HepG2 (cell line): ENCODE data around the gene VPREB3. TPM values are rescaled to one million over a fixed set of nuclear protein-coding genes. Genes with fewer than 3 reads are reported as not detected.

Source experiments
- ATAC-seq: fragments of 200-7000 bp; cut with Tn5 transposase; 3 replicates; pipeline ENCODE4 v1.9.1; 2020; ENCODE audit warnings: mild to moderate bottlenecking, moderate library complexity
- BruUV-seq: library from RNA; stranded (reverse); fragments of 400-500 nt; replicated peaks from 2 replicates; lab custom pipeline; 2021; lab: Mats Ljungman, UMichigan
- CTCF ChIA-PET: fragments of 300-600 bp; formaldehyde crosslinking; extraction: SDS; loops from one replicate; lab custom pipeline; 2021; ENCODE audit warnings: low total read pairs, inconsistent platforms, low intra/inter-chr PET ratio; lab: Yijun Ruan, JAX
- POLR2A ChIA-PET: fragments of 350-600 bp; sonication (Branson Sonifier 250); formaldehyde crosslinking; loops from one replicate; lab custom pipeline; 2020; ENCODE audit warnings: antibody characterized with exemption, inconsistent platforms; lab: Yijun Ruan, JAX
- DNase-seq: peaks from one replicate; pipeline ENCODE4 v3.0.0-alpha.2; 2015; ENCODE audit warnings: low spot score
- FAIRE-seq: peaks from 3 replicates; lab custom pipeline; 2011; peaks lifted over from hg19 to GRCh38; lab: Jason Lieb, UNC
- H2AFZ ChIP-seq: one replicate; pipeline ENCODE4 v1.6.1; 2011; ENCODE audit warnings: low read length, inconsistent platforms
- H3K27ac ChIP-seq: fragments of 300-600 bp; 3 replicates; pipeline ENCODE4 v1.8.0; 2011; ENCODE audit warnings: mixed run types, mild to moderate bottlenecking, mixed read lengths, low read length, inconsistent platforms; ENCODE audit not compliant: insufficient read depth; ENCODE audit errors: extremely low read length
- H3K27me3 ChIP-seq, 2 experiments: fragments of 200-600 bp in 1 of 2; 2 replicates in 1 of 2; 3 replicates in 1 of 2; pipeline versions ENCODE4 v1.6.0 to v1.8.0; 2011; ENCODE audit warnings: low read length in 2 of 2, mild to moderate bottlenecking in 2 of 2, moderate library complexity in 2 of 2, inconsistent platforms in 1 of 2; ENCODE audit not compliant: insufficient read depth in 2 of 2, control insufficient read depth in 1 of 2
- H3K36me3 ChIP-seq, 2 experiments: fragments of 200-600 bp in 1 of 2; replicated peaks in 1 of 2; 2 replicates in 1 of 2; 3 replicates in 1 of 2; pipeline versions ENCODE4 v1.5.1 to v1.8.0; 2011; ENCODE audit warnings: low read length in 2 of 2, inconsistent platforms in 1 of 2; ENCODE audit not compliant: insufficient read depth in 2 of 2, control insufficient read depth in 1 of 2
- H3K4me1 ChIP-seq: 2 replicates; pipeline ENCODE4 v1.5.1; 2012; ENCODE audit warnings: low read length, inconsistent platforms; ENCODE audit not compliant: insufficient read depth
- H3K4me2 ChIP-seq: 2 replicates; pipeline ENCODE4 v1.6.0; 2011; ENCODE audit warnings: low read depth, low read length, inconsistent platforms
- H3K4me3 ChIP-seq, 3 experiments: fragments of 200-600 bp in 1 of 3; sonication (generic), shearing (Covaris generic) in 1 of 3; replicated peaks in 1 of 3; 2 replicates each; pipeline ENCODE4 v1.5.1; 2011 to 2016; ENCODE audit warnings: low read length in 3 of 3, inconsistent platforms in 2 of 3, low read depth in 2 of 3, mild to moderate bottlenecking in 2 of 3, control low read depth in 1 of 3, mixed read lengths in 1 of 3; ENCODE audit not compliant: insufficient read depth in 1 of 3
- H3K79me2 ChIP-seq: one replicate; pipeline ENCODE4 v1.6.1; 2011; ENCODE audit warnings: low read length, inconsistent platforms; ENCODE audit not compliant: insufficient read depth
- H3K9ac ChIP-seq: 2 replicates; pipeline ENCODE4 v1.6.0; 2011; ENCODE audit warnings: mild to moderate bottlenecking, low read depth, low read length, inconsistent platforms; ENCODE audit not compliant: insufficient read depth
- H3K9me3 ChIP-seq: 2 replicates; pipeline ENCODE4 v1.5.1; 2012; ENCODE audit warnings: mild to moderate bottlenecking, low read length
- H4K20me1 ChIP-seq: 2 replicates; pipeline ENCODE4 v1.6.0; 2011; ENCODE audit warnings: inconsistent platforms, mild to moderate bottlenecking, low read length, moderate library complexity; ENCODE audit not compliant: insufficient read depth
- ARNTL ChIP-seq: sonication (generic); formaldehyde crosslinking; IDR thresholded peaks from 2 replicates; pipeline ENCODE4 v1.4.0; 2020; ENCODE audit warnings: mild to moderate bottlenecking, missing genetic modification reagents
- BRCA1 ChIP-seq: sonication (generic); formaldehyde crosslinking; IDR thresholded peaks from 2 replicates; pipeline ENCODE4 v1.4.0; 2020; ENCODE audit warnings: missing genetic modification reagents
- CREM ChIP-seq, 2 experiments: sonication (generic) in 1 of 2; formaldehyde crosslinking in 1 of 2; IDR thresholded peaks; 2 replicates each; pipeline versions ENCODE4 v1.4.0 to v1.6.1; 2016 to 2020; ENCODE audit warnings: antibody characterized with exemption in 1 of 2, mild to moderate bottlenecking in 1 of 2, missing genetic modification reagents in 1 of 2
- EEA1 ChIP-seq: sonication (generic); formaldehyde crosslinking; IDR thresholded peaks from 2 replicates; pipeline ENCODE4 v1.5.1; 2020; ENCODE audit warnings: mild to moderate bottlenecking, missing genetic modification reagents, borderline replicate concordance
- HOXA5 ChIP-seq: sonication (generic); formaldehyde crosslinking; IDR thresholded peaks from 2 replicates; pipeline ENCODE4 v1.4.0; 2020; ENCODE audit warnings: missing genetic modification reagents
- IKZF1 ChIP-seq: fragments of 450-650 bp; IDR thresholded peaks from 2 replicates; pipeline ENCODE4 v1.7.1; 2016
- MLLT10 ChIP-seq: sonication (generic); formaldehyde crosslinking; IDR thresholded peaks from 2 replicates; pipeline ENCODE4 v1.4.0; 2020; ENCODE audit warnings: missing genetic modification reagents
- MXI1 ChIP-seq: IDR thresholded peaks from 3 replicates; pipeline ENCODE4 v1.6.1; 2012; ENCODE audit warnings: low read depth, low read length, inconsistent platforms, borderline replicate concordance
- NFE2L1 ChIP-seq: sonication (generic); formaldehyde crosslinking; IDR thresholded peaks from 2 replicates; pipeline ENCODE4 v1.4.0; 2020; ENCODE audit warnings: missing genetic modification reagents, mild to moderate bottlenecking, borderline replicate concordance
- NKX3-1 ChIP-seq: sonication (generic); formaldehyde crosslinking; IDR thresholded peaks from 2 replicates; pipeline ENCODE4 v1.5.0; 2020; ENCODE audit warnings: missing genetic modification reagents
- NPAS2 ChIP-seq: sonication (generic); formaldehyde crosslinking; IDR thresholded peaks from 2 replicates; pipeline ENCODE4 v1.8.0; 2022; ENCODE audit warnings: mild to moderate bottlenecking, missing genetic modification reagents, borderline replicate concordance
- SETDB1 ChIP-seq: sonication (generic); formaldehyde crosslinking; IDR thresholded peaks from 2 replicates; pipeline ENCODE4 v1.5.1; 2020; ENCODE audit warnings: missing genetic modification reagents, mild to moderate bottlenecking, borderline replicate concordance
- ZBTB1 ChIP-seq: sonication (generic); formaldehyde crosslinking; IDR thresholded peaks from 2 replicates; pipeline ENCODE4 v1.4.0; 2020; ENCODE audit warnings: missing genetic modification reagents, borderline replicate concordance
- ZMYM3 ChIP-seq: sonication (generic); formaldehyde crosslinking; IDR thresholded peaks from 2 replicates; pipeline ENCODE4 v1.5.1; 2020; ENCODE audit warnings: mild to moderate bottlenecking, missing genetic modification reagents
- ZNF329 ChIP-seq: sonication (generic); formaldehyde crosslinking; IDR thresholded peaks from 2 replicates; pipeline ENCODE4 v1.9.0; 2021; ENCODE audit warnings: low read depth, mild to moderate bottlenecking, missing genetic modification reagents
- ZNF530 ChIP-seq: sonication (generic); formaldehyde crosslinking; IDR thresholded peaks from 2 replicates; pipeline ENCODE4 v1.5.0; 2020; ENCODE audit warnings: low read depth, mild to moderate bottlenecking, missing genetic modification reagents
- ZNF800 ChIP-seq: sonication (generic); formaldehyde crosslinking; IDR thresholded peaks from 2 replicates; pipeline ENCODE4 v1.4.0; 2020; ENCODE audit warnings: missing genetic modification reagents
- WGBS: methylation state at CpG from one replicate; pipeline ENCODE4 v1.1.6; 2017; ENCODE audit warnings: low lambda C conversion rate; 5-methylcytosine and 5-hydroxymethylcytosine counted together
- in situ Hi-C: cut with HindIII; loops from 2 replicates; pipeline ENCODE4 v1.10.0; 2017; ENCODE audit warnings: low pct_unique_long_range_greater_than_20kb; ENCODE audit not compliant: extremely low pct_ligation_motif_present
- intact Hi-C: fragments of 100-400 bp; cut with micrococcal nuclease; formaldehyde crosslinking; loops from one replicate; pipeline ENCODE4 v1.10.0; 2022; ENCODE audit not compliant: unreplicated experiment
- polyA plus RNA-seq, 8 experiments: library from polyadenylated mRNA; depleted of rRNA in 3 of 8; stranded (reverse) in 7 of 8; unstranded in 1 of 8; fragments of >200 nt; fragmentation: Illumina TruSeq in 4 of 8; extraction: Trizol in 4 of 8; gene quantifications; 2 replicates each; pipeline versions ENCODE4 v1.2.1 to v1.2.3, GENCODE V29; 2011 to 2016; ENCODE audit warnings: low read depth in 4 of 8, missing spikeins in 1 of 8, mixed read lengths in 1 of 8; ENCODE audit not compliant: insufficient read depth in 1 of 8
- total RNA-seq, 5 experiments: library from RNA; depleted of rRNA; stranded (reverse); fragments of >200 nt; fragmentation: Illumina TruSeq; extraction: Trizol; gene quantifications; 2 replicates each; pipeline ENCODE4 v1.2.3, GENCODE V29; 2016; ENCODE audit warnings: low read depth in 1 of 5
- TF ChIP-seq, protein P1 (sequence below): IDR thresholded peaks from 2 replicates; pipeline ENCODE4 v1.6.1; 2016

VPREB3 gene
- total and polyA plus RNA-seq, 2 of the 13 experiments (the other 11 are each of a cell fraction or from before 2014, with no cell fraction given) = 0.22 TPM; not detected in 1

DNA sequence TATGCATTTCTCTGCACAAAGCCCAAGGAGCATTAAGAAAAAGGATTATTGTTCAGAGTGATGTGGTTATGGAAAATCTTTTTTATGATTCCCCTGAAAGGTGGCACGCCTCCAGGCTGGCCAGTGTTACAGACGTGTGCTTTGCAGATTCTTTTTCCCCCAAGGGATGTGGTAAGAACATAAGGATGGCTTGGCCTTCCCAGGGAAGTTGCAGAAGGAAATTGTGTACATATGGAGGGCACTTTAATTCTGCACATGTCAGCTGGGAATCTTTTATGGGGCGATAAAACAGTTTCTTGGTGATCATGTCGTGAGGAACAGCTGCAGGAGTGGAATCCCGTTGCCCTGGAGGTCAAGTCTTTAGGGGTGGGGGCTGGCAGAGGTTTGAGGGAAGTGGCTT lies 42.2 kb upstream of the VPREB3 start:
- H3K27me3 ChIP-seq = no peaks in the 10 kb centered on the region
- no peaks in the 10 kb centered on the region for H4K20me1 ChIP-seq
- no TSS peak for BruUV-seq
- POLR2A ChIA-PET = no interaction called here
- no peak overlapping the region for H3K27ac ChIP-seq
- no peak for FAIRE-seq
- no peaks in the 10 kb centered on the region for H3K9me3 ChIP-seq
- no peak for ATAC-seq
- DNase-seq = no peak
- no peak overlapping the region for H3K4me3 ChIP-seq
- peaks cover 25 to 72% of the 10 kb centered on the region in 2 experiments for H3K36me3 ChIP-seq
- H3K9ac ChIP-seq = no peak overlapping the region
- in situ Hi-C loops = no loop called here
- TF ChIP-seq NPAS2 (CRISPR knock-in tag) (no peak), SETDB1 (CRISPR knock-in tag) (no peak), ZBTB1 (CRISPR knock-in tag) (no peak), BRCA1 (no peak), MXI1 (no peak), ZNF530 (no peak), HOXA5 (CRISPR knock-in tag) (no peak), CREM (IDR thresholded peaks at IDR 0.05) (no peak), CREM (CRISPR knock-in tag; IDR thresholded peaks at IDR 0.05) (no peak), NKX3-1 (CRISPR knock-in tag) (no peak), MLLT10 (CRISPR knock-in tag) (no peak), ZNF800 (no peak), EEA1 (CRISPR knock-in tag) (no peak), ZNF329 (no peak), NFE2L1 (CRISPR knock-in tag) (no peak), IKZF1 (no peak), ZMYM3 (CRISPR knock-in tag) (no peak), ARNTL (no peak)
- TF ChIP-seq, protein P1, sequence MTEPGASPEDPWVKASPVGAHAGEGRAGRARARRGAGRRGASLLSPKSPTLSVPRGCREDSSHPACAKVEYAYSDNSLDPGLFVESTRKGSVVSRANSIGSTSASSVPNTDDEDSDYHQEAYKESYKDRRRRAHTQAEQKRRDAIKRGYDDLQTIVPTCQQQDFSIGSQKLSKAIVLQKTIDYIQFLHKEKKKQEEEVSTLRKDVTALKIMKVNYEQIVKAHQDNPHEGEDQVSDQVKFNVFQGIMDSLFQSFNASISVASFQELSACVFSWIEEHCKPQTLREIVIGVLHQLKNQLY (CRISPR knock-in tag) = no peak
- TF ChIP-seq, all 625 proteins: peak for 0
- Histone ChIP-seq H3K4me1 (no peaks in the 10 kb centered on the region), H2AFZ (no peak overlapping the region), H3K4me2 (no peak overlapping the region), H3K79me2 (peaks cover 15% of the 10 kb centered on the region)
- intact Hi-C loops = no loop called here
- CTCF ChIA-PET = no interaction called here
- 97% methylated on average over 5 of the region's 5 CpGs for WGBS
